ENCODE data around the gene SCML1.
"Not testable (repeated sequence)": the region's sequence is repeated elsewhere in the genome, so short reads cannot be mapped to it uniquely, and the experiment has no call there.

The SCML1 gene

GRCh38 chrX:17769701-17770269 lies 32.5 kb downstream of the SCML1 start:
- 82% methylated on average over 3 of the region's 3 CpGs for WGBS
- Histone ChIP-seq H3K27ac (ENCODE audit: low read depth, low read length) (no peak overlapping the region), H3K27me3 (ENCODE audit: insufficient read depth, low read length) (peaks cover 16% of the 10 kb centered on the region), H3K9ac (ENCODE audit: low read depth, low read length) (no peak overlapping the region), H3K4me1 (ENCODE audit: insufficient read depth, low read length) (no peaks in the 10 kb centered on the region), H3K9me3 (ENCODE audit: insufficient read depth, low read depth, low read length) (no peaks in the 10 kb centered on the region), H3K36me3 (ENCODE audit: insufficient read depth, low read length) (no peaks in the 10 kb centered on the region), H3K4me3 (ENCODE audit: low read length) (no peak overlapping the region)

DNA sequence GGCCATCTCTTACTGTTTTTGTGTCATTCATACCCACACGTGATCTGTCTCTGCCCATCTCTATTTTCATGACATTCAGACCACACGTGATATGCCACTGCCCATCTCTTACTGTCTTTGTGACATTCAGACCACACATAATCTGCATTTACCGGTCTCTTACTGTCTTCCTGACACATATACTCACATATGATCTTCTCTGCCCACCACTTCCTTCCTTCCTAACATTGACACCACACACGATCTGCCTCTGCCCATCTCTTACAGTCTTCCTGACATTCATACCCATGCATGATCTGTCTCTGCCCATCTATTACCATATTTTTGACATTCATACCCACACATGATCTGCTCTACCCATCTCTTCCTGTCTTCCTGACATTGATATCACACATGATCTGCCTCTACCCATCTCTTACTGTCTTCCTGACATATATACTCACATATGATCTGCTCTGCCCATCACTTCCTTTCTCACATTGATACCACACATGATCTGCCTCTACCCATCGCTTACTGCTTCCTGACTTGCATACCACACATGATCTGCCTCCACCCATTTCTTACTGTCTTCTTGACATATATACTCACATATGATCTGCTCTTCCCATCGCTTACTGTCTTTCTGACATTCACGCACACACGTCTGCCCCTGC lies 36.1 kb downstream of the SCML1 start:
- H3K27me3 ChIP-seq (ENCODE audit: insufficient read depth, low read length), result peaks cover 16% of the 10 kb centered on the region
- H3K9ac ChIP-seq (ENCODE audit: low read depth, low read length), result no peak overlapping the region
- 92% methylated on average over 8 of the region's 8 CpGs for WGBS
- H3K27ac ChIP-seq (ENCODE audit: low read depth, low read length), result no peak overlapping the region
- H3K9me3 ChIP-seq (ENCODE audit: insufficient read depth, low read depth, low read length), result no peaks in the 10 kb centered on the region
- no peak overlapping the region for H3K4me3 ChIP-seq (ENCODE audit: low read length)
- H3K36me3 ChIP-seq (ENCODE audit: insufficient read depth, low read length), result no peaks in the 10 kb centered on the region
- H3K4me1 ChIP-seq (ENCODE audit: insufficient read depth, low read length), result no peaks in the 10 kb centered on the region

DNA sequence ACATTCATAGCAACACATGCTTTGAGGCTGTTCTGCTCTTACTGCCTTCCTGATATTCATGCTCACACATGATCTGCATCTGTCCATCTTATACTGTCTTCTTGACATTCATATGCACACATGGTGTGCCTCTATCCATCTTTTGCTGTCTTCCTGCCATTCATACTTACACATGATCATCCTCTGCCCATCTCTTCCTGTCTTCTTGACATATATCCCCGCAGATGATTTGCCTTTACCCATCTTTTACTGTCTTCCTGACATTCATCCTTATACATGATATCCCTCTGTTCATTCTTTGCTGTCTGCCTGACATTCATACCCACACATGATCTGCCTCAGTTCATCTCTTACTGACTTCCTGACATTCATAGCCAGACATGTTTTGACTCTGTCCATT lies 36.8 kb downstream of the SCML1 start:
- no peak overlapping the region for H3K27ac ChIP-seq (ENCODE audit: low read depth, low read length)
- no peak overlapping the region for H3K9ac ChIP-seq (ENCODE audit: low read depth, low read length)
- peaks cover 16% of the 10 kb centered on the region for H3K27me3 ChIP-seq (ENCODE audit: insufficient read depth, low read length)
- H3K9me3 ChIP-seq (ENCODE audit: insufficient read depth, low read depth, low read length), result no peaks in the 10 kb centered on the region
- no peaks in the 10 kb centered on the region for H3K36me3 ChIP-seq (ENCODE audit: insufficient read depth, low read length)
- H3K4me1 ChIP-seq (ENCODE audit: insufficient read depth, low read length), result peaks cover 2% of the 10 kb centered on the region; the same call in 1 of the 2 replicates
- no peak overlapping the region for H3K4me3 ChIP-seq (ENCODE audit: low read length)
- 93% methylated on average over 1 of the region's 1 CpG for WGBS

DNA sequence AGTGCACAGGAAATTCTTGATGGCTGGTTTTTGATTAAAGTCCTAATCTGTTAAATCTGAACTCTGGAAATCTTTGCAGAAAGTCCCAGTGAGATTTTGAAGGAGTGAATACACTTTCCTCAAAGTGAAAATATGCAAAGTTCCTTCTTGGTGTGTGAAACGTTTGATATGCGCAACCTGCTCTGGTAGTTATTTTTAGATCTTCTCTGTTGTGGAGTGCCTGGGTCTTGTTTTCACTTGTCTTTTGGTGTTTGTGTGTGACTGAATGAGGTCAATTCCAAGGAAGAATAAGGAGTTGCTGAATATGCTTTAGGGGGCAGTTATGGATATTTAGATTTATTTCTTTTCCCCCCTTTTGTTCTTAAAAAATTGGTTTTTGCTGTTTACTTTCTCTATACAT lies 41.7 kb downstream of the SCML1 start:
- Histone ChIP-seq H3K9ac (ENCODE audit: low read depth, low read length) (no peak overlapping the region), H3K27ac (ENCODE audit: low read depth, low read length) (no peak overlapping the region), H3K4me3 (ENCODE audit: low read length) (no peak overlapping the region), H3K36me3 (ENCODE audit: insufficient read depth, low read length) (no peaks in the 10 kb centered on the region), H3K9me3 (ENCODE audit: insufficient read depth, low read depth, low read length) (no peaks in the 10 kb centered on the region), H3K4me1 (ENCODE audit: insufficient read depth, low read length) (peaks cover 5% of the 10 kb centered on the region; the same call in 1 of the 2 replicates), H3K27me3 (ENCODE audit: insufficient read depth, low read length) (no peaks in the 10 kb centered on the region)
- WGBS, result 69% methylated on average over 2 of the region's 2 CpGs

GRCh38 chrX:17779434-17779833 lies 42.1 kb downstream of the SCML1 start:
- Histone ChIP-seq H3K4me3 (ENCODE audit: low read length) (no peak overlapping the region), H3K4me1 (ENCODE audit: insufficient read depth, low read length) (peaks cover 5% of the 10 kb centered on the region; the same call in 1 of the 2 replicates), H3K27ac (ENCODE audit: low read depth, low read length) (no peak overlapping the region), H3K36me3 (ENCODE audit: insufficient read depth, low read length) (no peaks in the 10 kb centered on the region), H3K27me3 (ENCODE audit: insufficient read depth, low read length) (no peaks in the 10 kb centered on the region), H3K9me3 (ENCODE audit: insufficient read depth, low read depth, low read length) (no peaks in the 10 kb centered on the region), H3K9ac (ENCODE audit: low read depth, low read length) (no peak overlapping the region)
- WGBS, result 98% methylated on average over 4 of the region's 4 CpGs

DNA sequence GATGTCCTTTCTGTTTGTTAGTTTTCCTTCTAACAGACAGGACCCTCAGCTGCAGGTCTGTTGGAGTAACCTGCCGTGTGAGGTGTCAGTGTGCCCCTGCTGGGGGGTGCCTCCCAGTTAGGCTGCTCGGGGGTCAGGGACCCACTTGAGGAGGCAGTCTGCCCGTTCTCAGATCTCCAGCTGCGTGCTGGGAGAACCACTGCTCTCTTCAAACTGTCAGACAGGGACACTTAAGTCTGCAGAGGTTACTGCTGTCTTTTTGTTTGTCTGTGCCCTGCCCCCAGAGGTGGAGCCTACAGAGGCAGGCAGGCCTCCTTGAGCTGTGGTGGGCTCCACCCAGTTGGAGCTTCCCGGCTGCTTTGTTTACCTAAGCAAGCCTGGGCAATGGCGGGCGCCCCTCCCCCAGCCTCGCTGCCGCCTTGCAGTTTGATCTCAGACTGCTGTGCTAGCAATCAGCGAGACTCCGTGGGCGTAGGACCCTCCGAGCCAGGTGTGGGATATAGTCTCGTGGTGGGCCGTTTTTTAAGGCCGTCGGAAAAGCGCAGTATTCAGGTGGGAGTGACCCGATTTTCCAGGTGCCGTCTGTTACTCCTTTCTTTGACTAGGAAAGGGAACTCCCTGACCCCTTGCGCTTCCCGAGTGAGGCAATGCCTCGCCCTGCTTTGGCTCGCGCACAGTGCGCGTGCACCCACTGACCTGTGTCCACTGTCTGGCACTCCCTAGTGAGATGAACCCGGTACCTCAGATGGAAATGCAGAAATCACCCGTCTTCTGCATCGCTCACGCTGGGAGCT lies 49.5 kb downstream of the SCML1 start:
- H3K9ac ChIP-seq (ENCODE audit: low read depth, low read length); H3K27me3 ChIP-seq (ENCODE audit: insufficient read depth, low read length); H3K9me3 ChIP-seq (ENCODE audit: insufficient read depth, low read depth, low read length); H3K36me3 ChIP-seq (ENCODE audit: insufficient read depth, low read length); H3K4me1 ChIP-seq (ENCODE audit: insufficient read depth, low read length); H3K27ac ChIP-seq (ENCODE audit: low read depth, low read length): not testable (repeated sequence)
- peak overlapping the region; percentile 32; the same call in 1 of the 2 replicates for H3K4me3 ChIP-seq (ENCODE audit: low read length)
- WGBS, result 46% methylated on average over 24 of the region's 31 CpGs

GRCh38 chrX:17787557-17787956 lies 50.3 kb downstream of the SCML1 start:
- H3K36me3 ChIP-seq (ENCODE audit: insufficient read depth, low read length), result no peaks in the 10 kb centered on the region
- H3K27me3 ChIP-seq (ENCODE audit: insufficient read depth, low read length), result no peaks in the 10 kb centered on the region
- H3K27ac ChIP-seq (ENCODE audit: low read depth, low read length), result no peak overlapping the region
- H3K9me3 ChIP-seq (ENCODE audit: insufficient read depth, low read depth, low read length), result no peaks in the 10 kb centered on the region
- WGBS, result 97% methylated on average over 11 of the region's 11 CpGs
- no peak overlapping the region for H3K4me3 ChIP-seq (ENCODE audit: low read length)
- H3K9ac ChIP-seq (ENCODE audit: low read depth, low read length), result no peak overlapping the region
- no peaks in the 10 kb centered on the region for H3K4me1 ChIP-seq (ENCODE audit: insufficient read depth, low read length)

GRCh38 chrX:17788439-17788838 lies 51.1 kb downstream of the SCML1 start:
- Histone ChIP-seq H3K27me3 (ENCODE audit: insufficient read depth, low read length) (no peaks in the 10 kb centered on the region), H3K9ac (ENCODE audit: low read depth, low read length) (no peak overlapping the region), H3K9me3 (ENCODE audit: insufficient read depth, low read depth, low read length) (no peaks in the 10 kb centered on the region), H3K4me1 (ENCODE audit: insufficient read depth, low read length) (no peaks in the 10 kb centered on the region), H3K27ac (ENCODE audit: low read depth, low read length) (no peak overlapping the region), H3K4me3 (ENCODE audit: low read length) (no peak overlapping the region), H3K36me3 (ENCODE audit: insufficient read depth, low read length) (no peaks in the 10 kb centered on the region)
- WGBS, result 37% methylated on average over 4 of the region's 4 CpGs

DNA sequence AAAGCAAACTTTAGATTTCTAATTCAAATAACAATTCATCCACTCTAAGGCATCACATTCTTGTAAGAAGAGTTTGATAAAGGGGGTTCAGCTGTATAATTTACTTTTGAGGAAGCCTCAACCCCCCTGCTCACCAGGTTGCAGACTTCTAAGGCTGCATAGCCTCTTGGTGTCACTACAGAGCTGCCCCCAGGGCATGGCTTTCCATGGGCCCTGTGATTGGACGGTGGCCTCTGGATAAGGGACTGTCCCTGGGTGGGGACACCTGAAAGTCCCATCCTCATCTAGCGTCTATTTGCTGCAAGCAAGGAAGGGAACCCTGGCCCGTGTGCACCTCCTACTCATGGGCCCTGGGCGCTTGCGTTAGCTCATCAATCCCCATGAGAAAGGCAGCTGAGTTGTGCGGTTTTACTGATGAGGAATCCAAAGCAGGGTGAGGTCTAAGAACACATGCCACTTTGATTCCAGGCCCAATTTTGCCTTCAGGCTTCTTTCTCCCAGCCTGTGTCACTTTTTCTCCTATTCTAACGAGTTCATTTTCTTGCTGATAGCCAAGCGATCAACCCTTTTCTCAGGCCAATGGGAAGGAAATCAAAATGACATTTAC lies 51.8 kb downstream of the SCML1 start:
- 84% methylated on average over 8 of the region's 8 CpGs for WGBS
- no peak overlapping the region for H3K27ac ChIP-seq (ENCODE audit: low read depth, low read length)

DNA sequence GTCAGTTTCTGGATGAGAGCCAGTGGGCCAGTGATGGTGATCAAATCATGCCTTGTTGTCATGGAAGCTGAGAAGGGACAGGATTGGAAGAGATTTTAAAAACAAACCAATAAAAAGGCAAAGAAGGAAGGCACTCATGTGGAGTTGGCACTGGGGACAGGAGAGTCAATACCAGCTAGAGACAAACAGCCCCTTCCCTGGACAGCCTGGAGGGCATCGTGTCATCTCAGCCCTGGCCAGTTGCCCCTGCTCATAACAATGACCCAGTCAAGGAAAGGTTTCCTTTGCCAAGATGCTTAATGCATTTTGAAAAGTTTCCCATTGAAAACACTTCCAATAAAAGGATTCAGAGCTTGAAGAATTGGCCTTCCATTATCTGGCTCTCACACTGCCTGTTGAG lies 55.5 kb downstream of the SCML1 start:
- H3K9ac ChIP-seq (ENCODE audit: low read depth, low read length), result no peak overlapping the region
- H3K27ac ChIP-seq (ENCODE audit: low read depth, low read length), result no peak overlapping the region
- 85% methylated on average over 1 of the region's 1 CpG for WGBS
- no peak overlapping the region for H3K4me3 ChIP-seq (ENCODE audit: low read length)
- no peaks in the 10 kb centered on the region for H3K36me3 ChIP-seq (ENCODE audit: insufficient read depth, low read length)
- H3K9me3 ChIP-seq (ENCODE audit: insufficient read depth, low read depth, low read length), result no peaks in the 10 kb centered on the region
- H3K27me3 ChIP-seq (ENCODE audit: insufficient read depth, low read length), result no peaks in the 10 kb centered on the region
- H3K4me1 ChIP-seq (ENCODE audit: insufficient read depth, low read length), result no peaks in the 10 kb centered on the region

More for the DNA sequence above, 51.8 kb downstream of the SCML1 start:
- H3K9ac ChIP-seq (ENCODE audit: low read depth, low read length), result no peak overlapping the region
- no peaks in the 10 kb centered on the region for H3K9me3 ChIP-seq (ENCODE audit: insufficient read depth, low read depth, low read length)
- no peak overlapping the region for H3K4me3 ChIP-seq (ENCODE audit: low read length)
- no peaks in the 10 kb centered on the region for H3K36me3 ChIP-seq (ENCODE audit: insufficient read depth, low read length)
- H3K27me3 ChIP-seq (ENCODE audit: insufficient read depth, low read length), result no peaks in the 10 kb centered on the region
- H3K4me1 ChIP-seq (ENCODE audit: insufficient read depth, low read length), result no peaks in the 10 kb centered on the region

- no peaks in the 10 kb centered on the region for H3K9me3 ChIP-seq (ENCODE audit: insufficient read depth, low read depth, low read length)
- H3K4me1 ChIP-seq (ENCODE audit: insufficient read depth, low read length), result no peaks in the 10 kb centered on the region
- H3K27ac ChIP-seq (ENCODE audit: low read depth, low read length), result no peak overlapping the region
- no peak overlapping the region for H3K9ac ChIP-seq (ENCODE audit: low read depth, low read length)
- H3K4me3 ChIP-seq (ENCODE audit: low read length), result no peak overlapping the region
- 100% methylated on average over 1 of the region's 4 CpGs for WGBS
- H3K27me3 ChIP-seq (ENCODE audit: insufficient read depth, low read length), result no peaks in the 10 kb centered on the region
- no peaks in the 10 kb centered on the region for H3K36me3 ChIP-seq (ENCODE audit: insufficient read depth, low read length)
Measured at GRCh38 chrX:17798921-17799320, 61.6 kb downstream of the SCML1 start.
